Parathyroid adenoma (tissue), 2 donors: ENCODE data around the gene CASP7.
A peak's percentile ranks its signal among the peaks of the same experiment; 100 is the strongest.

Source experiments
- H2AFZ ChIP-seq: fragments of 300-600 bp; sonication (generic); one replicate; pipeline ENCODE4 v1.7.0; 2017; ENCODE audit warnings: antibody characterized with exemption, mild to moderate bottlenecking
- H3K27ac ChIP-seq: fragments of 300-600 bp; sonication (generic); one replicate; pipeline ENCODE4 v1.7.0; 2017
- H3K27me3 ChIP-seq: fragments of 300-600 bp; sonication (generic); one replicate; pipeline ENCODE4 v1.7.0; 2017; ENCODE audit warnings: low read length; ENCODE audit not compliant: control insufficient read depth, insufficient read depth
- H3K36me3 ChIP-seq: fragments of 300-600 bp; sonication (generic); one replicate; pipeline ENCODE4 v1.7.0; 2017; ENCODE audit warnings: low read length; ENCODE audit not compliant: control insufficient read depth, insufficient read depth
- H3K4me1 ChIP-seq: fragments of 300-600 bp; sonication (generic); one replicate; pipeline ENCODE4 v1.7.0; 2017; ENCODE audit warnings: control low read depth
- H3K4me2 ChIP-seq: fragments of 300-600 bp; sonication (generic); one replicate; pipeline ENCODE4 v1.7.0; 2017; ENCODE audit warnings: low read length
- H3K4me3 ChIP-seq: fragments of 300-600 bp; sonication (generic); one replicate; pipeline ENCODE4 v1.7.0; 2017; ENCODE audit warnings: low read depth, low read length
- H3K79me2 ChIP-seq: fragments of 300-600 bp; sonication (generic); one replicate; pipeline ENCODE4 v1.7.0; 2017; ENCODE audit warnings: control low read depth
- H3K9ac ChIP-seq: fragments of 300-600 bp; sonication (generic); one replicate; pipeline ENCODE4 v1.7.0; 2017; ENCODE audit warnings: mild to moderate bottlenecking
- H3K9me3 ChIP-seq: fragments of 300-600 bp; sonication (generic); one replicate; pipeline ENCODE4 v1.7.0; 2017; ENCODE audit warnings: low read length; ENCODE audit not compliant: control insufficient read depth
- CTCF ChIP-seq: fragments of 300-600 bp; sonication (generic); IDR thresholded peaks from one replicate; pipeline ENCODE4 v1.7.0; 2017; ENCODE audit warnings: antibody characterized with exemption, mild to moderate bottlenecking
- donor health status: primary hyperparathyroidism.

Gene CASP7

GRCh38 chr10:113679463-113680189, at the start of gene CASP7:
TSS of gene CASP7 (plus strand) at chr10:113679912. CDS start at chr10:113697494, 17,582 bp downstream.
- TF ChIP-seq CTCF, result no peak
- no peaks in the 10 kb centered on the region for H3K9me3 ChIP-seq
- peak within 1 kb of the TSS; percentile 98 for H3K4me2 ChIP-seq

GRCh38 chr10:113630929-113631533, 48.7 kb upstream of the CASP7 start:
- Histone ChIP-seq H3K27ac (no peak overlapping the region), H3K9me3 (no peaks in the 10 kb centered on the region), H3K36me3 (no peaks in the 10 kb centered on the region), H3K79me2 (no peaks in the 10 kb centered on the region), H3K4me3 (no peak overlapping the region), H3K9ac (no peak overlapping the region), H3K4me2 (no peak overlapping the region), H3K27me3 (no peaks in the 10 kb centered on the region), H2AFZ (no peak overlapping the region), H3K4me1 (no peaks in the 10 kb centered on the region)
- TF ChIP-seq CTCF, result no peak

More at GRCh38 chr10:113679463-113680189, at the start of gene CASP7:
- Histone ChIP-seq H3K4me1 (no peaks in the 10 kb centered on the region), H3K9ac (peak within 1 kb of the TSS; percentile 40), H3K27me3 (no peaks in the 10 kb centered on the region), H3K27ac (peak within 1 kb of the TSS; percentile 71), H2AFZ (peak within 1 kb of the TSS; percentile 85), H3K4me3 (peak within 1 kb of the TSS; percentile 98), H3K79me2 (no peaks in the 10 kb centered on the region), H3K36me3 (no peaks in the 10 kb centered on the region)

DNA sequence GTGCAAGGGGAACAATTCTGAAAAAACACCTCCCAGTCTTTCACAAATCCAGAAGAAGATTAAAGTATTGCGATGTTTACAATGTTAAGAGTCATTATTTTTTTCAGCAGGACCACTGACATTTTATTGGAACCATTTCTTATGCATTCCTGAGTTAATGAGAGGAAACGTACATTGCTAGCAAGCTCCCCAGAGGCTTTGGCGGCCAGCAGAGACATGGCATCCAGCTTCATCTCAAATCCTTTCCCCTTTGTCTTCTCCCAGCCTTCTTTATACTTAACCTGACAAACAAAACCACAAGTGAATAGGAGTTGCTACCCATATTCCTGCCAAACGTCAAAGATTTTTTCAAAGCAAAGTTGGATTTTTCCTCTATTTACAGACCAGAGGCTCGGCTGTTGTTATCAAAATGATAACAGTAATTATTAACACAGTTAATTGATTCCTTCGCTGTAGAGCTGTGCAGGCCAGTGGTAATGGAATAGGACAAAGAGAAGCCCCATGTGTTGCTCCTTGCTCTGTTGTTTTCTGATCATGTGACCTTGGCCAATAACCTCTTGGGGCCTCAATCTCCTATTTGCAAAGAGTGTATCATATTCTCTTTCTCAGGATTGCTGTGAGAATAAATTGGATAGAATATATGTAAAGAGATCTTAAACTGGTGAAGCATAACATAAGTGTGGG, 47.9 kb upstream of the CASP7 start:
- no peak for TF ChIP-seq CTCF
- Histone ChIP-seq H3K36me3 (no peaks in the 10 kb centered on the region), H3K4me2 (no peak overlapping the region), H2AFZ (no peak overlapping the region), H3K9ac (no peak overlapping the region), H3K4me3 (no peak overlapping the region), H3K27me3 (no peaks in the 10 kb centered on the region), H3K9me3 (no peaks in the 10 kb centered on the region), H3K4me1 (no peaks in the 10 kb centered on the region), H3K27ac (no peak overlapping the region), H3K79me2 (no peaks in the 10 kb centered on the region)

- no peaks in the 10 kb centered on the region for H3K4me1 ChIP-seq
- H3K36me3 ChIP-seq, result no peaks in the 10 kb centered on the region
- H3K27ac ChIP-seq, result no peak overlapping the region
- no peak overlapping the region for H2AFZ ChIP-seq
- H3K4me2 ChIP-seq, result no peak overlapping the region
- no peaks in the 10 kb centered on the region for H3K9me3 ChIP-seq
- H3K27me3 ChIP-seq, result no peaks in the 10 kb centered on the region
- H3K4me3 ChIP-seq, result no peak overlapping the region
- no peak for TF ChIP-seq CTCF
- no peak overlapping the region for H3K9ac ChIP-seq
- no peaks in the 10 kb centered on the region for H3K79me2 ChIP-seq
These were observed 39.7 kb upstream of the CASP7 start for GRCh38 chr10:113639966-113640365.
